HG03025 (cell line): ENCODE measurements around the gene ATP2A3.

ENCODE experiments used
- ATAC-seq: cut with Tn5 transposase; IDR thresholded peaks from one replicate; pipeline ENCODE4 v1.9.1; 2021; ENCODE audit warnings: mild to moderate bottlenecking, moderate library complexity; ENCODE audit not compliant: unreplicated experiment, low FRiP score

The ATP2A3 gene

DNA sequence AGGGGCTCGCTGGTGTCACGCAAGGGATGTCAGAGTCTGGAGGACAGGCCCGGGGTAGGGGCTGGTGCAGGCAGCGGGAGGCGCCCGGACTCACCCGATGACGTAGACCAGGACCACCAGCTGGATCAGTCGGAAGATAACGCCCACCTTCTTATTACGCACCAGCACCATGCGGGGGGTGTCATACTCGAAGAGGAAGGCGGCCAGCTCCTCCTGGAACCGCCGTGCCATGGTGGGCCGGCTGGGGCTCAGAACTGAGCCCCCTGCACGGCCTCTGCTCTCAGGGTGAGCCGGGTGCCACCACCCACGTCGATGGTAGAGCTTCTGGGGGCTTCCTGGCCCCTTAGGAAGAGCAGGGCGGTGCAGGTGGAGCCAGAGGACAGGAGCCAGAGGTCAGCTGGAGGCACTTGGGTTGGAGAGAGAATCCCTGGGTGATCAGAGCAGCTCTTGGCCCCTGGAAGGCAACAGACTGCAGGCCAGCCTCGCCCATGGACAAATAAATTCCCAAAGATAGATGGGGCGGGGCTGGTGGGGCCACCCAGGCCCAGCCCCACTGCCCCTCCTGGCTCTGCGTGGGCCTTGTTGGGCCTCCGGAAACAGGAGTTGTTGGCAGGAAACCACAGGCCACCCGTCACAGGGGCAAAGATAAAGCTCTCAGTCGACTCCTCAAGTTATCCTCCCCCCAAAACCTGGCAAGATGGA, 48.1 kb downstream of the ATP2A3 start, which contains the start of gene P2RX1:
TSS of gene P2RX1 (minus strand) at position 471 of the 702 bp plus-strand sequence. CDS start at position 231, 240 bp downstream.
- ATAC-seq = no peak

DNA sequence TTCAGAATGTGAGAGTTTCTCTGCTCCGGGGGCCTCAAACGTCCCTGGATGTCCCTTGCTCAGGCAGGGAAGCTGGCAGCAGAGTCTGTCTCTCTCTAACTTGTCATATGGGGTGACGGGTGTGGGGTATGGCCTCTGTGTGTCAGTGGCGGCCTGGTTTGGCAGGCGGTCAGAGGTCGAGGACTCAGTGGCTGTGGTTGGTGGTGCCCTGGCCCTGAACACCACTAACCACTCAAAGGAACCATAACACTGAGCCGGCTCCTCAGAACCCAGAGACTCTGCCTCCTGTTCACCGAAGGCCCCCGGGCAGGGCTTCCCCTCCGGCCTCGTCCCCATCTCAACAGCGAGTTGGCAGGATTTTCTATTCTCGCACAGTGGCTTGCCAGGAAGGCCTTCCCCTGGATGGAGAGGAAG, 48.6 kb downstream of the ATP2A3 start:
- no peak for ATAC-seq

DNA sequence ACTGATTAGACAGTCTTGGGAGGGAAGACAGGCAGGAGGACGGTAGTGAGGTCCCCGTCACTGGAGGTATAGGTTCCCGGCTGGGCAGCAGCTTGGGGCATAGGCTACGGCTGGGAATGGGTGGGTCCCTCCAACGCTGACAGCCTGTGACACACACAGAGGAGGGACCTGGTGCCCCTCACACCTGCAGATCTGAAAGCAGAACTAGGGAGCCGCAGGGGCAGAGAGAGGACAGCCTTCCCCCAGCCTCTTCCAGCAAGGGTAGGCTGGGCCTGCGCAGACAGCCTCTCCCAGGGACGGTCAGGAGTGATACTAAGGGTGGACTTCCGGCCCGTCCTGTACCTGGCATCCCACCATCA, 49.9 kb downstream of the ATP2A3 start:
- peak; percentile 43 for ATAC-seq

DNA sequence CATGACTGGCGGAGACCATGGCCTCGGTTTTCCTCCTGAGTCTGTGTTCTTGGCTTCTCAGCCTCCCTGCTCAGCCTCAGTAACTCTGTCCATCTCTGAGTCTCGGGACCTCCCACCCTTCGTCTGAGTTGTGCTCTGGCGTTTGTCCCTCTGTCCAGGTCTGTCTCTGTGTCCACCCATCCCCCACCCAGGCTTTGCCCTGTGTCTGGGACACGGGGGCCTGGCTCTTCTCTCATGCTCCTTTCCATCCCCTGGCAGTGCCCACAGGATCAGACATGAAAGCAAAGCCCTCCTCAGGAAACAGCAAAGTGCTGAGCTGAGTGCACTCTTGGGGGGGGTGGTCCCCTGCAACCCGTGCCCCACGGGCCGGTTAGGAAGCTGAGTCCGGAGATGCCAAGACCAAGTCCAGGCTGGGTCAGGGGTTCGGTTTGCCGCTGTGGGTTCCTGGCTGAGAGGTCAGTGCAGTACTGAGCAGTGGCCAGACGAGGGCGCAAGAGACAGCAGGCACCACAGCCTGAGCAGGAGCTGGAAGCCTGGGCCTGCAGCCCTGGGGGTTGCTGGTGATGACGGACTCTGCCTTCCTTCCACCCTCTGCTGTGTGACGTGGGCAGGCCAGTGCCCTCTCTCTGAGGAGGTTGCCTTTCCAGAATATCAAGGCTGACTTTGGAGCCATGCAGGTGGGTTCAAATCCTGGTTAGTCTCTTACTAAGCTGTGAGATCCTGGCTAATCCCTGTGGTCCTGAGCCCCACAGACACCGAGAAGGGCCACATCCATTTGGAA, 50.5 kb downstream of the ATP2A3 start:
- ATAC-seq = no peak

DNA sequence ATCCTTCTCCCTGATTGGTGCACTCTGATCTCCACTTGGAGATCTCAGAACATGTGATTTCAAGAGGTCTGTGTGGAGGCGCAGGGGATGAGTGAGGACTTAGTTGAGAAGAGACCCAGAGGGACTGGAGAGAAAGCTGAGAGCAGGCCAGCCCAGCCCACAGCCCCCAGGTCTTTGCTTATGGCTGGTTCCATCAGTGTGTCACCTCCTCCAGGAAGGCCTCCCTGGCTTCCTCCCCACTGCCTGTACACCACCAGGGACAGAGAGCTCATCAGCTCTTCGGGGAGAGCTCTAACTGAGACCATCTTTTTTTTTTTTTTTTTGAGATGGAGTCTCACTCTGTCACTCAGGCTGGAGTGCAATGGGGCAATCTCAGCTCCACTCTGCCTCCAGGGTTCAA, 51.4 kb downstream of the ATP2A3 start:
- ATAC-seq = no peak

DNA sequence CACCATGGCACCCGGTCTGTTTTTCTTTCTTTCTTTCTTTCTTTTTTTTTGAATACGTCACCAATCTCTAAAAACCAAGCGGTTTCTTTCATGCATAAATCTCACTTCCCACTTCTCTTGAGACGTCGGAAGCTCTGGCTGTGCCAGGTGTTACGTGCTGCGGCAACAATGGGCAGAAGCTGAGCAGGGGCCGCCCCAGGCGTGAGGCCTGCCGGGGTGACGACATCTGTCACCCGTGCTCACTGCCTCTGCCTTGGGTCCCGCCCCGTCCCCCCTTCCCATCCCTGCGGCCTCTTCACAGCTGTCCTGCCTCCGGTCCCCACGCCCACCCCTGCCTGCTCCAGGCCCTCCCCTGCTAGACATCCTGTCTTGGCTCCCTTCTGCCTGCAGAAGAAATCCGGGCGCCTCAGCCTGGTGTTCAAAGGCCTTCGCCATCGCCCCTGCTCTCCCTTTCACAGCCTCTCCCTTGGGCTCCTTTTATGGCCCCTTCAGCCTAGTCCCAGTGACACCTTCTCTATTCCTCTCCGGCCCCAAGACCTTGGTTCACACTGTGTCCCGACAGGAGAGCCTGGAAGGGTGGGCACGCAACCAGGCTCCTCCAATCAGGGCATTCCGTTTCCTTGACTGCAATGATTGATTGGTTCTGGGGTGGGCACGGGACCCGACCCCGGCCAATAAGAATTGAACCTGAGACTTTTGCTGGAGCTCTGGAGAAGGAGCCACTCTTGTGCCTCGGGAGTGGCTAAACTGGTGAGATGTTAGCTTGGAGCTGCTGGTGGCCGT, 52.8 kb downstream of the ATP2A3 start:
- ATAC-seq = peak; percentile 58

DNA sequence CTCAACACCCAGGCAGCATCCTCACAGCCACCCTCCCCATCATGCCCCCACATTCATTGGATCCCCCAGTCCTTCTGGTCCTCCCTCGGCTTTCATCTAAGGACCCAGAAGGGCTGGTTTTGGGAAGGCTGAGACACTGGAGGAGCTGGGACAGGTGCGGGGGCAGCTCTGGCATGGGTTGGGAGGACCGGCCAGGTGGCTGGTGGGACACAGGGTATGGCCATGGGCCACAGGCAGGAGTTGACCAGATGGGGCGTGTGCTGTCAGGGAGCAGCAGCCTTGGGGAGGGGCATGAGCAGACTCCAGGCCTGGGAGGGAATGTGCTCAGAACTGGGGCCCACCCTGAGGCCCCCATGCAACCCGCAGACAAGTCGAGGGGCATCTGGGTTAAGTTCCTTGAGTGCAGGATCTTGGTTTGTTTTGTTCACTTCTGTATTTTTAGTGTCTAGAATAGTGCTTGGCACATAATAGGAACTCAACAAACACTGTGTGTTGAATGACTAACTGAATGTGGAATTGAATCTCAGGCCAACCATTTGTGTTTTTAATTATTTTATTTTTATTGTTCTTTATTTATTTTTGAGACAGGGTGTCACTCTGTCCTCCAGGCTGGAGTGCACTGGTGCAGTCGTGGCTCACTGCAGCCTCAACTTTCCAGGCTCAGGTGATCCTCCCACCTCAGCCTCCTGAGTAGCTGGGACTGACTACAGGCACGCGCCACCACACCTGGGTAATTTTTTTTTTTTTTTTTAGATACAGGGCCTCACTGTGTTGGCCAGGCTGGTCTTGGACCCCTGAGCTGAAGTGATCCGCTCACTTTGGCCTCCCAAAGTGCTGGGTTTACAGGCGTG, 53.6 kb downstream of the ATP2A3 start:
- ATAC-seq = no peak

DNA sequence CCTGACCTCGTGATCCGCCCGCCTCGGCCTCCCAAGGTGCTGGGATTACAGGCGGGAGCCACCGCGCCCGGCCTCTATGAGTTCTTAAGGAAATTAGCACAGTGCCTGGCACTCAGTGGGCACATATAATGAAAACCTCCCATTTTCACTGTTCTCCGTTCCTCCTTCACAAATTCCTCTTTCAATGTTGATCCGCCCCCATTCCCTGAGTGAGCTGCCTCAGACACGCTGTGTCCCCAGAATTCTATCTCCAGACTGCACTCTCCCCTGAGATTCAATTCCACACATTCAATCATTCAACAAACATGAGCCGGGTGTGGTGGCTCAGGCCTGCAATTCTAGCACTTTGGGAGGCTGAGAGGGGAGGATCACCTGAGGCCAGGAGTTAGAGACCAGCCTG, 55.0 kb downstream of the ATP2A3 start:
- no peak for ATAC-seq

DNA sequence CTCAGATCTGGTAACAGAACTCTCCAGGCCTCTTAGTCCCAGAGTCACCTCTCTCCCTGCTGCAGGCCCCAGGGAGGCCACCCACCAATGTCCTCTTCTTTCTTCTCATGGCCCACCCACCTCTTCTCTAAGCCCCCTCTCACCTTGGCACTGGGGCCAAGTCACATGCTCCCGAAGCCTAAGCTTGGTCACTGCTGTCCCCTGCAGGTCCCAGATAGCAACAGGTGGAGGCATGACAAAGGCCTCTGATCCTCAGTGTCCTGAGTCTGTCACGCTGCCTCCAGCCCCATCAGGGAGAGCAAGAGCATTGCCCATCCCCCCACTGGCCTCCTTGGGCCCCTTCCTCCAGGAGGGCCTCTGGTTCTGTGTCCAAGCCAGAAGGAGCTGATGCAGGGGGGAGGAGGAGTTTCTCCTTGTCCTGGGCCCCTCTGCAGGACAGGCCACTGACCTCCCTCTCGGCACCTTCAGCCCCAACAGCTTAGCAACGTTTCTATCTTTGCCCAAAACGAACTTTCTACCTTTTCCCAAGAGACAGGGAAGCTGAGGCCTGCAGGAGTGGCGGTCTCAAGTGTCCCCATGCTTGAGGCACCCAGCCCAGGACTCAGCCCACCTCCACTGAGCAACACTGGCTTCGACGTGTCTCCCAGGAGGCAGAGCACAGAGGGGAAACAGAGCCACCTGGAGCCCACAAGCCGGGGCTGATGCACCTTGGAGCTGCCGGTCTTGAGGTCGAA, 56.6 kb downstream of the ATP2A3 start:
- no peak for ATAC-seq

DNA sequence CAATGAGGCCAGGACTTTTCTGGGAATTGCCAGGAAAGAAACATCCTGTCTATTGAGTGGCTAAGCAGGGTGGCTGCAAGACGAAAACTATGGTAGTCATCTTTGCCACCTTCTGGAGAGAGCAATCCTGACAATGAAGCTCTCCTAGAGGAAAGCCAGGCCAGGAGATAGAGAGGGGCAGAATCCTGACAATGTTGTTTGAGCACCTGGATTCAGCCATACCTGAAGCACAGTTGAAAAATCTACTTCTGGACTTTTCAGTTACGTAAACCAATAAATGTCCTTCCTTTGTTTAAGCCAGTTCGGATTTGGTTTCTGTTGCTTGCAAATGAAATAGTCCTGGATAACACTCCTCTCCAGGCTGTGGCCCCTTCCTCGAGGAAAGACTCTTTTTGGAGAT, 57.4 kb downstream of the ATP2A3 start:
- ATAC-seq = no peak

DNA sequence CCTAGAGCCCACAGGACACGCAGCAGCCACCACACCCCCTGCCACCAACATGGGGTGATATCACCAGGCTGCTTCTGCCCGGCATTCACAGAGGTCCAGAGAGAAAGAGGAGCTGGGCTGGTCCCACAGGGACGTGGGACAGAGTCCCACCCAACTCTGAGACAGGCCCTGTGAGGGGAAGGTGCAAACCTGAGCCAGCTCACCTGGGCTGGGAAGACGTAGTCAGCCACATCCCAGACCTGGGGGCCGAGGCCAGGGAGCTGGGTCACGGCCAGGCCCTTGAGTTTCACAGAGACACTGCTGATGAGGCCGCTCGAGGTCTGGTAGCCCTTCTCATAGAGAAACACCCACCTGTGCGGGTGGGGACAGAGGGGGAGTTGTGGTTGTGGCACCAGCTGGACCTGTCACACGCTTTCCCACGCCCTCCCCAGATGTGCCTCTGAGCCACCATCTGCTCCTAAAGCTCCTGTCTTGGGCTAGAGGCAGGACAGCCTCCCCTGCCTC, 59.2 kb downstream of the ATP2A3 start:
- ATAC-seq = no peak

DNA sequence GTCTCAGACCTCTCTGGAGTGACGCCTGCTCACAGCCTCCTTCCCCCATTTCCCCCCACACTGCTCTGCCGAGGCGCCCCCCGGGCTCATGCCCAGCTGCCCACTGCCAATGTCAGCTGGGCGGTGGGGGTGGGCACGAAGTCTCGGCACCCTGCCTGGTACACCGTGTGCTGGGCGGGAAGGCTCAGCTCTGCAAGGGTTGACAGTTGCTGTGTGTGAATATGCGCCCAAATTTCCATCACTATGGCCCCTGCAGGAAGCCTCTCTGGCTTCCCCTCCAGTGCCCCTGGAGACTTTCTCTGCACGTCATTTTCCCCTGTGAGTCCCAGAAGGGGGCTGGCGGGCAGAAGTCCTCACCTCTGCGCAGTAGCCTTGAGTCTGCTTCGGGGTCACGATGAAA, 59.7 kb downstream of the ATP2A3 start:
- ATAC-seq = no peak

DNA sequence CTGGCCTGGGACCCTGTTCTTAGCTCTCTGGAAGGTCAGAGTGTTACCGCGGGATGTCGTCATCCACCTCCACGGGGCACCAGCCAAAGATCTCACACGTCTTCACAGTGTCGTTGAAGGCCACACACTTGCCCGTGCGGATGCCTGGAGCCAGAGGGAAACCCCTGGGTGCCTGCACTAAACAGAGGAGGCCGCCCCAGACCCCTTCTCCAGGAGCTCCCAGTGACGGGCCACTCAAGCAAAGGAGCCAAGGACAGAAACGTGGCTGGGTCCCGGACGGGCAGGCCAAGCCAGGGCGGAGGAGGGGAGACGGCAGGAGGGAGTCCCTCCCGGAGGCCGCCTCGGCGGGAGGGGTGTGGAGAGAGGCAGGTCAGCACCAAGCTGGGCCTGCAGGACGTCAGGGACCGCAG, 60.4 kb downstream of the ATP2A3 start:
- ATAC-seq = no peak

DNA sequence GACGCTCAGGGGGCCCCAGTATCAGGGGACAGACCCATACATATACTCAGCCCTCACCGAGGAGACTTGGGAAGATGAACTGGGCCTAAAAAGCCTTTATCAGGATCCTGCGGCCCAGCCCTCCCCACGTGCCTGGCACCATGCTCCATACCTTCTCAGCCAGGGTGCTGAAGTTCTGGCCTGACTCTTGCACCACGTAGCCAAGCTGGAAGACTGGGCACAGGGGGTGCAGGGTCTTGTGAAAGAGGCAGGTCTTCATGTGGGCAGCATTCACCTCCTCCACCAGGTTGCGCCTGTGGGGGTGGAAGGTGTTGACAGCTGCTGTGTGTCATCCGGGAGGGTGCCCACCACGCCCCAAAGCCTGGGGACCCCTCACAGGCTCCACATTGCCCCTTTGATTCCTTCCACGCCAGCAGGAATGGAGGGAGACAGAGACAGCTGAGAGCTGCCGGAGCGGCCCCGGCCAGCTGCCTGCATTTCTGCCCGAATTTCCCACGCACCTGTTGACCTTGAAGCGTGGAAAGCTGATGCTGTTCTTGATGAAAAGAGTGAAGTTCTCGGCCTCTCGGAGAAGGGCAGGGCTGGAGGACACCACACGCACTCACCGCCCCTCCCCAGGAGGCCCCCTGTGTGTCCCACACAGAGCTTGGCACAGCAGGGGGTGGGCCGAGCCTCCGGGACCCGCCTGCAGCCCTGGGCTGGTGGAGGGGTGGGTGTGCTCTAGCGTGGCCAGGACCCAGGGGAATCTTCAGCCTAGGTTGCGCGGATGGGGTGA, 61.0 kb downstream of the ATP2A3 start:
- no peak for ATAC-seq

DNA sequence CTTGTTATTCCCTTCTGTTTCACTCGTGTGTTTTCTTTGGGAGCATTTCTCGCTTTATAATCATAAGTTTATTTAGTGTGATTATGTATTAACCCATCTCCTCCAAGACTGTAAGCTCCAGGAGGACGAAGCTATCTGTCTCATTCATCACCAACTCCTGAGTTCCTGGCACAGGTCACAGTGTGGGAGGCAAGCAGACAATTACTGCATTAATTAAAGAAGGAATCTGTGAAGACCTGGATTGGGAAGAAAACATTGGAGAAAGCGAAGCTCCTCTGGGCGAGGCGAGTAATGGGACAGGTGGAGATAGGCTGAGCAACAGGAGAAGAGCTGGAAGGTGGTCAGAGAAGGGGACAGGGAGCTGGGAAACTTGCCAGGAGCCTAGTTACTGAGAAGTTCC, 63.6 kb downstream of the ATP2A3 start:
- no peak for ATAC-seq

DNA sequence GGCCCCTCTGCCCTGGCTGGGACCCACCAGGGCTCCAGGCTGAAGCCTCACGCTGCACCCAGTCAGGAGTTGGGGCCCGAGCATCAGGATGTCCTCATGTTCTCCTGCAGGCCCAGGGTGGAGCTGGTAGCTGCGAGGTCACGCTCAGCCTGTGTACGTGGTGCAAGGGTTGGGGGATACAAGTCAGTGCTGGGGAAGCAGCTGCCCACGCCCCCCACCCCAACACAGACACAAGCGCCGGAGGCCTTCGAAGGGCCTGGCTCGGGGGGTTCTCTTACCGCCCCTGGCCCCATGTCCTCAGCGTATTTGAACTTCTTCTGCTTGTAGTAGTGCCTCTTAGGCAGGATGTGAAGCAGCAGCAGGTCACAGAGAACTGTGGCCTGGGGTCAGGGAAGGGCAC, 66.5 kb downstream of the ATP2A3 start:
- no peak for ATAC-seq

DNA sequence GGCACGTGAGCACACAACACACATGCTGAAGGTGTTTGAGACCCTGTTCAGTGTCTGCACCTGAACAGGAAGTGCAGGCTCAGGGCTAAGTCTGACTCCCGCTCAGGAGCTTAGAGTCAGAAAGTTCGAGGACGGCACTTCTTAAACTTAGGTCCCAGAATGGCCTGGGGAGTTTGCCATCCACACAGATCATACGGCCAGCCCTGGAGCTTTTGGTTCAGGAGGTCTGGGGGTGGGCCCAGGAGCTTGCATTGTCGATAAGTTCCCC, 67.3 kb downstream of the ATP2A3 start:
- no peak for ATAC-seq

DNA sequence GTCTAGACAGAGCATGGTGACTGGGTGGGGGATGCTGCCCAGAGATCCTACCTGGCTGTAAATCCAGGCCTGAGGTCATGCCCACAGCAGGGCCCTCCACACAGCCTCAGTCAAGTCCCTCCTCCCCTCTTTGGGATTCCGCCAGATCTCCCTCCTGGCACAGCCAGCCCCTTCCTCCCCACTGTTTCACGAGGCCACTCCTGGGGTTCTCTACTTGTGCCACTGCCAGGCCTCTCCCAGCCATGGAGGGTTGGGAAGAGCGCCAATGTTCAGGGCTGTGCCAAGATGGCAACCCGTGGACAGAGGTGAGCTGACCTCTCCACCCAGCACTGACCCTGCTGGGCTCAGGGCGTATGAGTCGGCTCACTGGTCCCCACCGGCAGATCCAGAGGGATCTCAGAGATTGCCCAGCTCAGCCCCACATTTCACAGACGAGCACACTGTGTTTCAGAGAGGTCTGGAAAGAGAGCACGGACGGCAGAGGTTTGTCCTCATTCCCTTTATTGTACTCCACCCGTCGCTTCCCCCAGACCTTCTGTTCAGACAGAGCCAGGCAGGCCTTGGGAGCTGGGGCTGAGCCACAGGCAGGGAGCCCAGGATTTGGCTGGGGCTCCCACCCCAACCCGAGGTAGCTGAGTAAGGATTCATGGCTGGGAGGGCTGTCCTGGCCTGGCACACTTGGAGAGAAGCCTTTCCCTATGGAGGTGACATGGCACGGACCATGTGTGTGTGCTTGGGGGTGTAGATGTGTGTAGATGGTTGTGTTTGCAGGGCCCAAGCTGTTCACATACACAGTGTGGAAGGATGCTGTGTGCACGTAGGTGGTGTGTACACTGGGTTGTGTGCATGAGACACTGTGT, 67.9 kb downstream of the ATP2A3 start:
- no peak for ATAC-seq
